T-cell (primary cell): ENCODE results near the gene REC114. TPM values are rescaled to one million over a fixed set of nuclear protein-coding genes. Genes with fewer than 3 reads are reported as not detected.

Experiments
- ATAC-seq, 4 experiments: fragments of 200-7000 bp in 3 of 4; fragments of 150-1000 bp in 1 of 4; cut with Tn5 transposase; replicated peaks in 1 of 4; 1 replicate in 3 of 4; 2 replicates in 1 of 4; pipeline ENCODE4 v1.10.0; 2021; ENCODE audit warnings: moderate library complexity in 3 of 4, mild to moderate bottlenecking in 2 of 4, moderate number of reproducible peaks in 1 of 4
- CTCF ChIA-PET, 2 donors: fragments of 300-600 bp; sonication (Branson Sonifier 250); formaldehyde crosslinking; loops; one replicate each; lab custom pipeline; 2022; ENCODE audit warnings: antibody characterized with exemption in 2 of 2; lab: Charles Lee
- POLR2A ChIA-PET, 2 donors: fragments of 300-600 bp; sonication (Branson Sonifier 250); formaldehyde crosslinking; loops; one replicate each; lab custom pipeline; 2022; ENCODE audit warnings: antibody characterized with exemption in 2 of 2; lab: Charles Lee
- DNase-seq, 35 experiments: peaks; one replicate each; pipeline versions ENCODE4 v3.0.0 to v3.0.0-alpha.2; 2013 to 2023
- H3K27ac ChIP-seq: one replicate; pipeline ENCODE4 v1.5.1; 2013; ENCODE audit warnings: low read length
- H3K27me3 ChIP-seq, 2 experiments: replicated peaks in 1 of 2; 1 replicate in 1 of 2; 2 replicates in 1 of 2; pipeline versions ENCODE4 v1.6.1 to v1.7.0; 2013; ENCODE audit warnings: low read length in 1 of 2, mixed read lengths in 1 of 2; ENCODE audit not compliant: control insufficient read depth in 2 of 2, insufficient read depth in 2 of 2; ENCODE audit errors: extremely low read depth in 1 of 2
- H3K36me3 ChIP-seq, 2 donors: 1 replicate in 1 of 2; 2 replicates in 1 of 2; pipeline versions ENCODE4 v1.6.1 to v1.7.0; 2013; ENCODE audit warnings: low read length in 1 of 2; ENCODE audit not compliant: control insufficient read depth in 2 of 2, insufficient read depth in 1 of 2; ENCODE audit errors: extremely low read depth in 1 of 2
- H3K4me1 ChIP-seq, 2 experiments: 1 replicate in 1 of 2; 2 replicates in 1 of 2; pipeline versions ENCODE4 v1.6.1 to v1.7.0; 2013; ENCODE audit warnings: low read length in 2 of 2, mixed read lengths in 1 of 2; ENCODE audit not compliant: insufficient read depth in 2 of 2, control insufficient read depth in 1 of 2; ENCODE audit errors: extremely low read depth in 1 of 2
- H3K4me3 ChIP-seq, 2 donors: 1 replicate in 1 of 2; 2 replicates in 1 of 2; pipeline versions ENCODE4 v1.5.1 to v1.7.0; 2013; ENCODE audit warnings: mild to moderate bottlenecking in 2 of 2, low read length in 1 of 2, moderate library complexity in 1 of 2; ENCODE audit not compliant: control insufficient read depth in 1 of 2; ENCODE audit errors: extremely low read depth in 1 of 2
- H3K9me3 ChIP-seq: 2 replicates; pipeline ENCODE4 v1.7.0; 2013
- H3K27ac Mint-ChIP-seq, 2 donors: one replicate each; pipeline ENCODE4 v1.8.0; 2020 to 2021; ENCODE audit warnings: mild to moderate bottlenecking in 2 of 2, mixed read lengths in 2 of 2
- H3K27me3 Mint-ChIP-seq, 2 donors: one replicate each; pipeline ENCODE4 v1.8.0; 2021 to 2022; ENCODE audit warnings: mixed read lengths in 2 of 2
- H3K36me3 Mint-ChIP-seq: one replicate; pipeline ENCODE4 v1.8.0; 2021; ENCODE audit warnings: mixed read lengths
- H3K4me1 Mint-ChIP-seq, 3 donors: one replicate each; pipeline ENCODE4 v1.8.0; 2020 to 2022; ENCODE audit warnings: mixed read lengths in 3 of 3, mild to moderate bottlenecking in 1 of 3
- H3K4me3 Mint-ChIP-seq, 3 donors: one replicate each; pipeline ENCODE4 v1.8.0; 2020 to 2022; ENCODE audit warnings: mild to moderate bottlenecking in 3 of 3, mixed read lengths in 3 of 3, moderate library complexity in 3 of 3
- H3K9me3 Mint-ChIP-seq, 3 donors: one replicate each; pipeline ENCODE4 v1.8.0; 2020 to 2022; ENCODE audit warnings: mixed read lengths in 3 of 3
- WGBS: methylation state at CpG from one replicate; pipeline ENCODE4 v1.1.5; 2013; ENCODE audit warnings: missing lambda C conversion rate; ENCODE audit not compliant: insufficient coverage; 5-methylcytosine and 5-hydroxymethylcytosine counted together
- total RNA-seq, 35 experiments: library from RNA in 6 of 35; stranded (reverse) in 6 of 35; fragments of 120-200 nt in 1 of 35; gene quantifications; one replicate each; pipeline versions ENCODE4 v1.2.1 to v1.2.4 and lab custom pipeline; 2013 to 2026

The REC114 gene
- total RNA-seq, 5 donors from 2014 or later (not counting 1 experiment from before 2014, with no cell fraction given) = not detected

DNA sequence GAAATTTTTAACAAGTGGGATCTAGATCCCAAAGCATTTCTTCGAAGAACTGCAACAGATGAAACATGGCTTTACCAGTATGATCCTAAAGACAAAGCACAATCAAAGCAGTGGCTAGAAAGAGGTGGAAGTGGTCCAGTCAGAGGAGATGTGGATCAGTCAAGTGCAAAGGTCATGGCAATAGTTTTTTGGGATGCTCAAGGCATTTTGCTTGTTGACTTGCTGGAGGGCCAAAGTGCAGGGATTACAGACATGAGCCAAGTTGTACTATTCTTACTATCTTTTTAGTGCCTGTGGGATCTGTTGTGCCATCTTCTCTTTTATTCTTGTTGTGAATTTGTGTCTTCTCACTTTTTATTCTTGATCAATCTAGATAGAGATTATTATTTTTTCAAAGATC, 82.0 kb downstream of the REC114 start:
- Histone ChIP-seq H3K36me3 (no peaks in the 10 kb centered on the region), H3K4me1 (no peaks in the 10 kb centered on the region), H3K4me3 (no peak overlapping the region), H3K27ac (no peak overlapping the region), H3K9me3 (no peaks in the 10 kb centered on the region), H3K27me3 (no peaks in the 10 kb centered on the region)
- Mint-ChIP-seq H3K4me3 (no peak overlapping the region), H3K36me3 (peaks cover 4% of the 10 kb centered on the region), H3K27me3 (peaks cover 0 to 5% of the 10 kb centered on the region in 2 donors), H3K9me3 (no peaks in the 10 kb centered on the region), H3K4me1 (no peaks in the 10 kb centered on the region), H3K27ac (no peak overlapping the region)
- CTCF ChIA-PET = no interaction called here
- ATAC-seq (no peak), DNase-seq (no peak)
- 100% methylated on average over 1 of the region's 1 CpG for WGBS
- POLR2A ChIA-PET = interaction anchor here in 1 of 2 donors (0.6 kb wide), 1 partner anchor 9 kb away, joined by 3 read pairs; no protein-coding TSS in a partner anchor

DNA sequence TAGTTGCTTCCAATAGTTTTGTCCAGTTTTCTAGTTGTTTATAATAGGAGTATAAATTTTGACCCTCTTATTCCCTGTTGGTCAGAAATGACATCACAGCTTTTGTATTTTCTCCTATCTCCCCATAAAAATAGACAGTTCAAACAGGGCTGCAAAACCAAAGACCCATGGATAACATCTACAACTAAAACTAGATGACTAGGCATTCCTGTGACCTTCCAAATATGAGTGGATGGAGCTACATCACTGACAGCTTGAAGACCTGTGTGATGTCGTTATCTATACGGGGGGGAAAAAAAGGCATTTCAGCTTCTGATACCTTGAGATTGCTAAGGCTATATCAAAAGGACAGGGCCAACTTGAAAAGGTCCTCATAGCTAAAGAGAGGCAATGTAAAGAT, 84.6 kb downstream of the REC114 start:
- ATAC-seq (no peak), DNase-seq (no peak)
- no peak overlapping the region for H3K4me3 ChIP-seq
- peaks cover 2 to 10% of the 10 kb centered on the region in 2 donors for H3K27me3 Mint-ChIP-seq
- no peaks in the 10 kb centered on the region for H3K9me3 Mint-ChIP-seq
- no peaks in the 10 kb centered on the region for H3K27me3 ChIP-seq
- no peaks in the 10 kb centered on the region for H3K36me3 ChIP-seq
- WGBS = 100% methylated on average over 2 of the region's 2 CpGs
- no peak overlapping the region for H3K27ac ChIP-seq
- H3K4me3 Mint-ChIP-seq = no peak overlapping the region
- no peaks in the 10 kb centered on the region for H3K4me1 Mint-ChIP-seq
- no peaks in the 10 kb centered on the region for H3K9me3 ChIP-seq
- no peak overlapping the region for H3K27ac Mint-ChIP-seq
- CTCF ChIA-PET = no interaction called here
- peaks cover 7% of the 10 kb centered on the region for H3K36me3 Mint-ChIP-seq
- H3K4me1 ChIP-seq = no peaks in the 10 kb centered on the region
- POLR2A ChIA-PET = no interaction called here

DNA sequence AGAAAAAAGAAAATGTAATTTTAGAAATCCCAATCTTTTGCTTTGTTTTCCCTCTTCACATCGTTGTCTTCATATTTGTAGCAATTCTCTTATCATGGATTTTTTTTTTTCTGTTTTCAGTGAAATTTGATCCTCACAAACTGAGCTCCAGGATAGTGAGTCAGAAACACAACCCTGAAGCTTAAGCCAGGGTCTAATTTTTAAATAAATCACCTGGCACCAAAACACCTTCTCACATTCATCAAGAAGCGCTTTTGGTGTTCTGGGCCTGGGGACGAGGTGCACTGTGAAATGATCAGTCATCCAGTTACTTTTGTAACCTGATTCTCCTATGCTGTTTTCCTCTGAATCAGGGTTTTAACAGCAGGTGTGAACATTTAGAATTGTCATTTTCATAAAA, 87.7 kb downstream of the REC114 start:
- Mint-ChIP-seq H3K27me3 (peaks cover 2 to 10% of the 10 kb centered on the region in 2 donors), H3K36me3 (peaks cover 7% of the 10 kb centered on the region), H3K27ac (no peak overlapping the region), H3K4me3 (no peak overlapping the region), H3K4me1 (no peaks in the 10 kb centered on the region), H3K9me3 (no peaks in the 10 kb centered on the region)
- no peaks in the 10 kb centered on the region for H3K9me3 ChIP-seq
- ChIA-PET POLR2A (no interaction called here), CTCF (interaction anchor here in 1 of 2 donors (0.6 kb wide), 1 partner anchor 449 kb away, joined by 4 read pairs; no protein-coding TSS in a partner anchor)
- WGBS = no CpG with 5 or more reads among the region's 3 CpGs
- ATAC-seq (no peak), DNase-seq (no peak)
- no peaks in the 10 kb centered on the region for H3K27me3 ChIP-seq
- H3K36me3 ChIP-seq = no peaks in the 10 kb centered on the region
- H3K4me3 ChIP-seq = no peak overlapping the region
- no peaks in the 10 kb centered on the region for H3K4me1 ChIP-seq
- no peak overlapping the region for H3K27ac ChIP-seq

DNA sequence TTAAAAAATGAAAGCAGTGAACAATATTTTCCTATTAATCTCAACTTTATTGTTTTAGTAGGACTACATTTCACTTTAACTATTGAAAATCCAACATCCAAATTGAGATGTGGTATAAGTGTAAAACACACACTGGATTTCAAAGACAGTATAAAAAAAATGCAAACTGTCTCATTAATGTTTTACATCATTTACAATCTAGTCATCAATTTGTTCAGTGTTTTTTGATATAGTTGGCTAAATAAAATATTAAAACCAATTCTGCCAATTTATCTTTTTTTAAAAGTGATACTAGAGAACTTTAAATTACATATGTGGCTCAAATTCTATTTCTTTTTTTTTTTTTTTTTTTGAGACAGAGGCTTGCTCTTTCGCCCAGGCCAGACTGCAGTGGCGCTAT, 95.2 kb downstream of the REC114 start:
- DNase-seq = no peak
- no peaks in the 10 kb centered on the region for H3K36me3 ChIP-seq
- H3K27me3 Mint-ChIP-seq = peaks cover 0 to 1% of the 10 kb centered on the region in 2 donors
- no peaks in the 10 kb centered on the region for H3K27me3 ChIP-seq
- H3K4me1 ChIP-seq = no peaks in the 10 kb centered on the region
- 95% methylated on average over 2 of the region's 2 CpGs for WGBS
- no peaks in the 10 kb centered on the region for H3K9me3 Mint-ChIP-seq
- no peak overlapping the region for H3K27ac Mint-ChIP-seq
- ChIA-PET CTCF (no interaction called here), POLR2A (no interaction called here)
- no peak for ATAC-seq
- H3K4me3 ChIP-seq = no peak overlapping the region
- H3K4me1 Mint-ChIP-seq = no peaks in the 10 kb centered on the region
- no peak overlapping the region for H3K27ac ChIP-seq
- H3K9me3 ChIP-seq = no peaks in the 10 kb centered on the region
- H3K36me3 Mint-ChIP-seq = no peaks in the 10 kb centered on the region
- H3K4me3 Mint-ChIP-seq = no peak overlapping the region

DNA sequence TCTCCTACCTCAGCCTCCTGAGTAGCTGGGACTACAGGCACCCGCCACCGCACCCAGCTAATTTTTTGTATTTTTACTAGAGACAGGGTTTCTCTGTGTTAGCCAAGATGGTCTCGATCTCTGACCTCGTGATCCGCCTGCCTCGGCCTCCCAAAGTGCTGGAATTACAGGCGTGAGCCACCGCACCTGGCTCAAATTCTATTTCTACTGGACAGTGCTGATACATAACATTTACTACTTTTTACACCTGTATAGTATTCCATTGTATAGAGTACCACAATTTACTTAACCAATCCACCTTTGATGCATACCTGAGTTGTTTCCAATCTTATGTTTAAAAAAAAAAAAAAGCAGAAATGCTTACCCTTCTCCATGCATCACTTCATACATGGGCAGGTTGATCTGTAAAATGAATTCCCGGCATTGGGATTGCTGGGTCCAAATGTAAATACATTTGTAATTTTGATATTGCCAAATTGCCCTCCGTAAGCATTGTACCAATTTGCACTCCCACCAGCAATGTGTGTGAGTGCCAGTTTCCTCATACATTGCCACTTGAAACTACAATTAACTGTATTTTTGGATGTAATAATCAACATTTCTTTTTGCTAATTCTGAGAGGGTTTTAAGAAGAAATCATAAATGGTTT, 95.7 kb downstream of the REC114 start:
- Histone ChIP-seq H3K27me3 (no peaks in the 10 kb centered on the region), H3K36me3 (no peaks in the 10 kb centered on the region), H3K27ac (no peak overlapping the region), H3K9me3 (no peaks in the 10 kb centered on the region), H3K4me1 (no peaks in the 10 kb centered on the region), H3K4me3 (no peak overlapping the region)
- CTCF ChIA-PET = no interaction called here
- no CpG with 5 or more reads among the region's 10 CpGs for WGBS
- no peak overlapping the region for H3K4me3 Mint-ChIP-seq
- POLR2A ChIA-PET = no interaction called here
- H3K27me3 Mint-ChIP-seq = peaks cover 0 to 1% of the 10 kb centered on the region in 2 donors
- H3K9me3 Mint-ChIP-seq = no peaks in the 10 kb centered on the region
- no peaks in the 10 kb centered on the region for H3K4me1 Mint-ChIP-seq
- DNase-seq (no peak), ATAC-seq (no peak)
- no peak overlapping the region for H3K27ac Mint-ChIP-seq
- H3K36me3 Mint-ChIP-seq = no peaks in the 10 kb centered on the region

DNA sequence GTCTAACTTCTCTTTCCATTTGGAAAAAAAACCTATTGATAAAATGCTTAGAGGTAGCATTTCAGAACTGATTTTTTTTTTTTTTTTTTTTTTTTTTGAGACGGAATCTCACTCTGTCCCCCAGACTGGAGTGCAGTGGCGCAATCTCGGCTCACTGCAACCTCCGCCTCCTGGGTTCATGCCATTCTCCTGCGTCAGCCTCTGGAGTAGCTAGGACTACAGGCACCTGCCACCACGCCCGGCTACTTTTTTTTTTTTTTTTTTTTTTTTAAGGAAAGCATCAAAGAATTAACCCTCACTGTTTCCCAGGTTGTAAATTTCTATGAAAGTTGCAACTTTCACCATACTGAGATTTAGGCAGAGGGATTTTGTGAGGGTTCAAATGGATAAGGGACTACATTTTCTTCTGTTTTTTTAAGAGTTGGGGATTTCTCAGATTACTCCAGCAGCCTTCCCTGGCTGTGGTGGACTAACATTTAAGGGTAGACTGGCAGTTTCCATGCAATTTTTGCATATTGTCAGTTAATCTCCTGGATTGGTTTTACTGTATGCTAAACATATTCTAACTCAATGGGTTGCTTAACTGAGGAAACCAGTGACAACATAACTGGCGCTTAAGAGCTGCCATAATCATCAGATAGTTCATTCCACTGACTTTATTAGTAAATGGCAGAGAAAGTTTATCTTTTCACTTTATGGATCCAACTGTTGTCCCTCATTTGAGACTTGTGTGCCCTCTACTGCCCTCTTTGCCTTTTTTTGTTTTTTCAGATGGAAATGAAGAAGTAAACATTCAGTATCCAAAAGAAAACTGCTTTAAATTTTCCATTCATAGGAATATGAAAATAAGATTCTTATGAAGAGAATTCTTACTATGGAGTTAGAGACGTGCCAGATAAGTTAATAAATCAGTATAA, 96.5 kb downstream of the REC114 start:
- H3K4me3 ChIP-seq = no peak overlapping the region
- CTCF ChIA-PET = no interaction called here
- no peaks in the 10 kb centered on the region for H3K4me1 ChIP-seq
- DNase-seq = no peak
- Mint-ChIP-seq H3K4me1 (no peaks in the 10 kb centered on the region), H3K9me3 (no peaks in the 10 kb centered on the region), H3K36me3 (no peaks in the 10 kb centered on the region), H3K27me3 (peaks cover 0 to 1% of the 10 kb centered on the region in 2 donors), H3K4me3 (no peak overlapping the region), H3K27ac (no peak overlapping the region)
- no peaks in the 10 kb centered on the region for H3K27me3 ChIP-seq
- no peaks in the 10 kb centered on the region for H3K9me3 ChIP-seq
- H3K36me3 ChIP-seq = no peaks in the 10 kb centered on the region
- no peak overlapping the region for H3K27ac ChIP-seq
- WGBS = no CpG with 5 or more reads among the region's 9 CpGs
- no peak for ATAC-seq
- POLR2A ChIA-PET = no interaction called here
